HG02678 (cell line): ENCODE measurements around the gene MAPT.
"Not testable (repeated sequence)": the region's sequence is repeated elsewhere in the genome, so short reads cannot be mapped to it uniquely, and the experiment has no call there.

Experiments used
- ATAC-seq: cut with Tn5 transposase; IDR thresholded peaks from one replicate; pipeline ENCODE4 v1.9.1; 2021; ENCODE audit warnings: mild to moderate bottlenecking, moderate library complexity; ENCODE audit not compliant: unreplicated experiment

MAPT gene

GRCh38 chr17:45896803-45897693, 2.7 kb downstream of the MAPT start:
- no peak for ATAC-seq

- ATAC-seq = no peak
These were observed 5.8 kb downstream of the MAPT start for GRCh38 chr17:45900136-45900535.

- no peak for ATAC-seq
These were observed 6.5 kb downstream of the MAPT start for GRCh38 chr17:45900723-45901415.

GRCh38 chr17:45902892-45903346, 8.6 kb downstream of the MAPT start:
- ATAC-seq = no peak

GRCh38 chr17:45904866-45905265, 10.5 kb downstream of the MAPT start:
- no peak for ATAC-seq

GRCh38 chr17:45905814-45906213, 11.5 kb downstream of the MAPT start:
- no peak for ATAC-seq

- ATAC-seq = no peak
These were observed 11.9 kb downstream of the MAPT start for GRCh38 chr17:45906237-45906636.

GRCh38 chr17:45906927-45907622, 12.7 kb downstream of the MAPT start:
- no peak for ATAC-seq

- no peak for ATAC-seq
These were observed 13.5 kb downstream of the MAPT start for GRCh38 chr17:45907750-45908395.

- no peak for ATAC-seq
These were observed 14.1 kb downstream of the MAPT start for GRCh38 chr17:45908460-45908859.

GRCh38 chr17:45908935-45909334, 14.6 kb downstream of the MAPT start:
- no peak for ATAC-seq

- ATAC-seq = no peak
These were observed 16.3 kb downstream of the MAPT start for GRCh38 chr17:45910667-45911066.

- no peak for ATAC-seq
These were observed 18.0 kb downstream of the MAPT start for GRCh38 chr17:45912319-45912718.

GRCh38 chr17:45913030-45913429, 18.7 kb downstream of the MAPT start:
- not testable (repeated sequence) for ATAC-seq

GRCh38 chr17:45914047-45914717, 19.8 kb downstream of the MAPT start:
- ATAC-seq = no peak

GRCh38 chr17:45915263-45915662, 20.9 kb downstream of the MAPT start:
- ATAC-seq = no peak

- no peak for ATAC-seq
These were observed 22.7 kb downstream of the MAPT start for GRCh38 chr17:45917081-45917480.

- no peak for ATAC-seq
These were observed 23.9 kb downstream of the MAPT start for GRCh38 chr17:45918241-45918745.

- ATAC-seq = no peak
These were observed 24.8 kb downstream of the MAPT start for GRCh38 chr17:45919136-45919535.

- no peak for ATAC-seq
These were observed 25.7 kb downstream of the MAPT start for GRCh38 chr17:45920083-45920482.
